Measurements from ENCODE around the gene DLGAP1.
A peak's percentile ranks its signal among the peaks of the same experiment; 100 is the strongest.
"Not testable (repeated sequence)": the region's sequence is repeated elsewhere in the genome, so short reads cannot be mapped to it uniquely, and the experiment has no call there.

Gene DLGAP1

DNA sequence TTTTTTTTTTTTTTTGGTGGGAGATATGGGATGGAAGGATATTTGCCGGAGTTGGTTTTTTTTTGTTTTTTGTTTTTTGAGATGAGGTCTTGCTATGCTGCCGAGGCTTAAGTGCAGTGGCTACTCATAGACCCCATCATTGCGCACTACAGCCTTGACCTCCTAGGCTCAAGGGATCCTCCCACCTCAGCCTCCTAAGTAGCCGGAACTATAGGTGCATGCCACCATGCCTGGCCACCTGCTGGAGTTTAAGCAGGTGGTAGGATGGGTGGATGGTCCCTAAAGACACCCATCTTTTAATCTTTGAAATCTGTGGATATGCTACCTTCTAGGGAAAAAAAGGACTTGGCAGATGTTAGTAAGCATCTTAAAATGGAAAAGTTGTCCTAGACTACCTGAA is 835.4 kb downstream of the DLGAP1 start:
- no peak overlapping the region for H3K4me3 ChIP-seq (ENCODE audit: low read depth, low read length)
- H3K27ac ChIP-seq (ENCODE audit: low read depth, low read length) = no peak overlapping the region
- H2AFZ ChIP-seq (ENCODE audit: low read length, unreplicated experiment) = no peak overlapping the region
- no peaks in the 10 kb centered on the region for H3K36me3 ChIP-seq (ENCODE audit: insufficient read depth, low read length)
- no peaks in the 10 kb centered on the region for H3K27me3 ChIP-seq (ENCODE audit: insufficient read depth, low read length)
- H3K4me1 ChIP-seq (ENCODE audit: control insufficient read depth, insufficient read depth, low read length, unreplicated experiment) = peaks cover 29% of the 10 kb centered on the region
- no peaks in the 10 kb centered on the region for H3K79me2 ChIP-seq (ENCODE audit: control insufficient read depth, insufficient read depth, low read length, unreplicated experiment)

GRCh38 chr18:3619222-3619621 is 835.9 kb downstream of the DLGAP1 start:
- Histone ChIP-seq H3K27ac (ENCODE audit: low read depth, low read length) (no peak overlapping the region), H3K27me3 (ENCODE audit: insufficient read depth, low read length) (no peaks in the 10 kb centered on the region), H2AFZ (ENCODE audit: low read length, unreplicated experiment) (no peak overlapping the region), H3K36me3 (ENCODE audit: insufficient read depth, low read length) (no peaks in the 10 kb centered on the region), H3K79me2 (ENCODE audit: control insufficient read depth, insufficient read depth, low read length, unreplicated experiment) (no peaks in the 10 kb centered on the region), H3K4me1 (ENCODE audit: control insufficient read depth, insufficient read depth, low read length, unreplicated experiment) (peaks cover 24% of the 10 kb centered on the region), H3K4me3 (ENCODE audit: low read depth, low read length) (no peak overlapping the region)

GRCh38 chr18:3616744-3617143 is 838.4 kb downstream of the DLGAP1 start:
- Histone ChIP-seq H3K27ac (ENCODE audit: low read depth, low read length) (no peak overlapping the region), H3K4me3 (ENCODE audit: low read depth, low read length) (no peak overlapping the region), H3K79me2 (ENCODE audit: control insufficient read depth, insufficient read depth, low read length, unreplicated experiment) (no peaks in the 10 kb centered on the region), H3K36me3 (ENCODE audit: insufficient read depth, low read length) (no peaks in the 10 kb centered on the region), H3K4me1 (ENCODE audit: control insufficient read depth, insufficient read depth, low read length, unreplicated experiment) (peaks cover 5% of the 10 kb centered on the region), H3K27me3 (ENCODE audit: insufficient read depth, low read length) (no peaks in the 10 kb centered on the region), H2AFZ (ENCODE audit: low read length, unreplicated experiment) (no peak overlapping the region)

- H2AFZ ChIP-seq (ENCODE audit: low read length, unreplicated experiment) = no peak overlapping the region
- no peaks in the 10 kb centered on the region for H3K27me3 ChIP-seq (ENCODE audit: insufficient read depth, low read length)
- H3K27ac ChIP-seq (ENCODE audit: low read depth, low read length) = no peak overlapping the region
- no peak overlapping the region for H3K4me3 ChIP-seq (ENCODE audit: low read depth, low read length)
- H3K4me1 ChIP-seq (ENCODE audit: control insufficient read depth, insufficient read depth, low read length, unreplicated experiment) = peaks cover 7% of the 10 kb centered on the region
- no peaks in the 10 kb centered on the region for H3K36me3 ChIP-seq (ENCODE audit: insufficient read depth, low read length)
- no peaks in the 10 kb centered on the region for H3K79me2 ChIP-seq (ENCODE audit: control insufficient read depth, insufficient read depth, low read length, unreplicated experiment)
Observed at GRCh38 chr18:3616142-3616541, 839.0 kb downstream of the DLGAP1 start.

GRCh38 chr18:3615374-3615985 is 839.6 kb downstream of the DLGAP1 start:
- Histone ChIP-seq H3K36me3 (ENCODE audit: insufficient read depth, low read length) (no peaks in the 10 kb centered on the region), H3K79me2 (ENCODE audit: control insufficient read depth, insufficient read depth, low read length, unreplicated experiment) (no peaks in the 10 kb centered on the region), H2AFZ (ENCODE audit: low read length, unreplicated experiment) (no peak overlapping the region), H3K4me1 (ENCODE audit: control insufficient read depth, insufficient read depth, low read length, unreplicated experiment) (peaks cover 8% of the 10 kb centered on the region), H3K4me3 (ENCODE audit: low read depth, low read length) (no peak overlapping the region), H3K27ac (ENCODE audit: low read depth, low read length) (no peak overlapping the region), H3K27me3 (ENCODE audit: insufficient read depth, low read length) (no peaks in the 10 kb centered on the region)

DNA sequence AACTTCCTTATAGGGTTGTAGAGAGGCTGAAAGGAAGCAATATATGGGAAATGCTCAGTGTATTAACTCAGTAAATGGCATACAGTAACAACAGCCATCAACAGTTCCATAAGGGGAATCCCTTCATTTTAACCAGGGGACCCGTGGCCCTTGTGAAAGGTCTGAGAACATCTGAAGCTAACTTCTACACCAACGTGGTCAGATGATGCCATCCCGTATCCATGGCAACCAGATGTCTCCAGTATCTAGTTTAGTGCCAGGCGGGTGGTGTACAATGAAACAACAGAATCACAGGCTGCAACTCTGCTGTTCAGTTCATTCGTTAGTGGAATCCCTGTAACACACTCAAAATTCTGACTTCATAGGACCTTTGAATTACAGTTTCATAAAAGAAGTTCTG is 842.8 kb downstream of the DLGAP1 start:
- no peak overlapping the region for H2AFZ ChIP-seq (ENCODE audit: low read length, unreplicated experiment)
- peaks cover 6% of the 10 kb centered on the region for H3K79me2 ChIP-seq (ENCODE audit: control insufficient read depth, insufficient read depth, low read length, unreplicated experiment)
- H3K36me3 ChIP-seq (ENCODE audit: insufficient read depth, low read length) = no peaks in the 10 kb centered on the region
- no peaks in the 10 kb centered on the region for H3K27me3 ChIP-seq (ENCODE audit: insufficient read depth, low read length)
- no peak overlapping the region for H3K27ac ChIP-seq (ENCODE audit: low read depth, low read length)
- H3K4me1 ChIP-seq (ENCODE audit: control insufficient read depth, insufficient read depth, low read length, unreplicated experiment) = peaks cover 8% of the 10 kb centered on the region
- H3K4me3 ChIP-seq (ENCODE audit: low read depth, low read length) = no peak overlapping the region

- no peak overlapping the region for H3K4me3 ChIP-seq (ENCODE audit: low read depth, low read length)
- peak overlapping the region; percentile 21 for H2AFZ ChIP-seq (ENCODE audit: low read length, unreplicated experiment)
- H3K4me1 ChIP-seq (ENCODE audit: control insufficient read depth, insufficient read depth, low read length, unreplicated experiment) = peaks cover 9% of the 10 kb centered on the region
- H3K27me3 ChIP-seq (ENCODE audit: insufficient read depth, low read length) = no peaks in the 10 kb centered on the region
- H3K36me3 ChIP-seq (ENCODE audit: insufficient read depth, low read length) = no peaks in the 10 kb centered on the region
- no peak overlapping the region for H3K27ac ChIP-seq (ENCODE audit: low read depth, low read length)
- peaks cover 9% of the 10 kb centered on the region for H3K79me2 ChIP-seq (ENCODE audit: control insufficient read depth, insufficient read depth, low read length, unreplicated experiment)
Observed at GRCh38 chr18:3611313-3612090, 843.6 kb downstream of the DLGAP1 start.

GRCh38 chr18:3610813-3611212 is 844.3 kb downstream of the DLGAP1 start:
- Histone ChIP-seq H3K4me3 (ENCODE audit: low read depth, low read length) (no peak overlapping the region), H3K27me3 (ENCODE audit: insufficient read depth, low read length) (no peaks in the 10 kb centered on the region), H3K4me1 (ENCODE audit: control insufficient read depth, insufficient read depth, low read length, unreplicated experiment) (peaks cover 13% of the 10 kb centered on the region), H3K27ac (ENCODE audit: low read depth, low read length) (no peak overlapping the region), H3K36me3 (ENCODE audit: insufficient read depth, low read length) (no peaks in the 10 kb centered on the region), H3K79me2 (ENCODE audit: control insufficient read depth, insufficient read depth, low read length, unreplicated experiment) (peaks cover 10% of the 10 kb centered on the region), H2AFZ (ENCODE audit: low read length, unreplicated experiment) (no peak overlapping the region)

GRCh38 chr18:3610188-3610708 is 844.9 kb downstream of the DLGAP1 start:
- peaks cover 18% of the 10 kb centered on the region for H3K4me1 ChIP-seq (ENCODE audit: control insufficient read depth, insufficient read depth, low read length, unreplicated experiment)
- H3K27ac ChIP-seq (ENCODE audit: low read depth, low read length) = no peak overlapping the region
- no peak overlapping the region for H2AFZ ChIP-seq (ENCODE audit: low read length, unreplicated experiment)
- no peaks in the 10 kb centered on the region for H3K36me3 ChIP-seq (ENCODE audit: insufficient read depth, low read length)
- H3K27me3 ChIP-seq (ENCODE audit: insufficient read depth, low read length) = no peaks in the 10 kb centered on the region
- peaks cover 14% of the 10 kb centered on the region for H3K79me2 ChIP-seq (ENCODE audit: control insufficient read depth, insufficient read depth, low read length, unreplicated experiment)
- no peak overlapping the region for H3K4me3 ChIP-seq (ENCODE audit: low read depth, low read length)

GRCh38 chr18:3608488-3608887 is 846.6 kb downstream of the DLGAP1 start:
- Histone ChIP-seq H3K4me1 (ENCODE audit: control insufficient read depth, insufficient read depth, low read length, unreplicated experiment) (peaks cover 24% of the 10 kb centered on the region), H3K27me3 (ENCODE audit: insufficient read depth, low read length) (no peaks in the 10 kb centered on the region), H3K4me3 (ENCODE audit: low read depth, low read length) (no peak overlapping the region), H3K79me2 (ENCODE audit: control insufficient read depth, insufficient read depth, low read length, unreplicated experiment) (peaks cover 14% of the 10 kb centered on the region), H3K36me3 (ENCODE audit: insufficient read depth, low read length) (no peaks in the 10 kb centered on the region), H2AFZ (ENCODE audit: low read length, unreplicated experiment) (no peak overlapping the region), H3K27ac (ENCODE audit: low read depth, low read length) (no peak overlapping the region)

GRCh38 chr18:3608099-3608453 is 847.0 kb downstream of the DLGAP1 start:
- H3K4me3 ChIP-seq (ENCODE audit: low read depth, low read length); H3K27me3 ChIP-seq (ENCODE audit: insufficient read depth, low read length); H2AFZ ChIP-seq (ENCODE audit: low read length, unreplicated experiment); H3K36me3 ChIP-seq (ENCODE audit: insufficient read depth, low read length); H3K27ac ChIP-seq (ENCODE audit: low read depth, low read length): not testable (repeated sequence)
- peaks cover 14% of the 10 kb centered on the region for H3K79me2 ChIP-seq (ENCODE audit: control insufficient read depth, insufficient read depth, low read length, unreplicated experiment)
- H3K4me1 ChIP-seq (ENCODE audit: control insufficient read depth, insufficient read depth, low read length, unreplicated experiment) = peaks cover 24% of the 10 kb centered on the region
